ENCODE data around the gene HES5.
"Not testable (repeated sequence)": the region's sequence is repeated elsewhere in the genome, so short reads cannot be mapped to it uniquely, and the experiment has no call there.

The HES5 gene, protein sequence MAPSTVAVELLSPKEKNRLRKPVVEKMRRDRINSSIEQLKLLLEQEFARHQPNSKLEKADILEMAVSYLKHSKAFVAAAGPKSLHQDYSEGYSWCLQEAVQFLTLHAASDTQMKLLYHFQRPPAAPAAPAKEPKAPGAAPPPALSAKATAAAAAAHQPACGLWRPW

GRCh38 chr1:2529784-2530512, at the start of gene HES5:
HES5 (minus strand) TSS chr1:2530263; CDS start chr1:2530164, 99 bp downstream.
- DNase-seq (ENCODE audit: low read depth in 2 of 2), result no peak

DNA sequence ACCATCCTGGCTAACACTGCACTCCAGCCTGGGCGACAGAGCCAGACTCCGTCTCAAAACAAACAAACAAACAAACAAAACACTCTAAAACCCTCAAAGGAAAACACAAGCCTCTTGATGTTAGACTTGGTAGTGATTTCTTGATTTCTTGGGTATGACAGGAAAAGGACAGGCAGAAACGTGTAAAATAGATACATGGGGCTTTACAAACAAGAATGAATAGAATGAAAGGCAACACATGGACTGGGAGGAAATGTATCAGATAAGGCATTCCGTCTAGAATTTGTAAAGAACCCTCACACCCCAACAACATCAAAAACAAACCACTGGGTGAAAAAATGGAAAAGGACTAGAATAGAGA, 48.7 kb upstream of the HES5 start:
- no peak for DNase-seq (ENCODE audit: low read depth in 2 of 2)

DNA sequence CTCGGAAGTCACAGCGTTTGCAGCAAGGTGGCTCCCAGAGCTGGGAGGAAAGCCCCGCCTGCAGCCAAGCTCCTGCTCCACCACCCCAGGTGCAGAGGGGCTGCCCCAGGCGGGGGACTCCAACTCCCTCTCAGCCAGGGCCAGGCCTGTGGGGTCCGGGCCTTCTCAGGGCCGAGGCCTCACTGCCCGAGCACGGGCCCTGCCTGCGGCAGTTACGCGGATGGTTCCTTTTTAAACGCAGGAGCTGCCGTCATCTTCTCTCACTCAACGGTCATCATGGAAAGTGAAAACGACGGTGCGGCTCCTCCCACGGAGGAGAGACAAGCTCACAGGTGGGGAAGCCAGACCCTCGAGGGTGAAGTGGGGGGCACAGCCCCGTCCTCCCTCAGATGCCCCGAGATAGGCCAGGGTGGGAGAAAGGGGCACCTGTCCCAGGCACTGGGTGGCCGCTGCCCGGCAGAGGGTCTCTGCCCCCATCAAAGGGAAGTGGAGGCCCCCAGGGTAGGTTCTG, 47.6 kb upstream of the HES5 start:
- DNase-seq (ENCODE audit: low read depth in 2 of 2), result not testable (repeated sequence)

GRCh38 chr1:2575801-2576663, 46.0 kb upstream of the HES5 start:
- no peak for DNase-seq (ENCODE audit: low read depth in 2 of 2)

DNA sequence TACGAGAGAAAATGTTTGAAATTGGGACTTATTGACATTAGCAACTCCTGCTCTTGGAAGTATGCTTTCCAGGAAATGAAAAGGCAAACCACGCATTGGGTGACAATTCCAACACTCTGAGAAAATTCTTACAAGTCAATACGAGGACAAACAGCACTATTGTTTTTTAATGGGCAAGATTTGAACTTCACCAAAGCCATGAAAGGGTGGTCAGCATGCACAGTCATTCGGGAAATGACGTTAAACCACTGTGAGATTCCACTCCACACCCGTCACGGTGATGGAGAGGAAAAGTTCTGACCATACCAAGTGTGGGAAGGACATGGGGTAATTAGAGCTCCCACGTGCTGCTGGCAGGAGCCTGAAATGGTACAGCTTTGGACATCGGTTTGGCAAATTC, 44.3 kb upstream of the HES5 start:
- no peak for DNase-seq (ENCODE audit: low read depth in 2 of 2)

GRCh38 chr1:2573250-2573920, 43.3 kb upstream of the HES5 start:
- DNase-seq (ENCODE audit: low read depth in 2 of 2), result no peak

DNA sequence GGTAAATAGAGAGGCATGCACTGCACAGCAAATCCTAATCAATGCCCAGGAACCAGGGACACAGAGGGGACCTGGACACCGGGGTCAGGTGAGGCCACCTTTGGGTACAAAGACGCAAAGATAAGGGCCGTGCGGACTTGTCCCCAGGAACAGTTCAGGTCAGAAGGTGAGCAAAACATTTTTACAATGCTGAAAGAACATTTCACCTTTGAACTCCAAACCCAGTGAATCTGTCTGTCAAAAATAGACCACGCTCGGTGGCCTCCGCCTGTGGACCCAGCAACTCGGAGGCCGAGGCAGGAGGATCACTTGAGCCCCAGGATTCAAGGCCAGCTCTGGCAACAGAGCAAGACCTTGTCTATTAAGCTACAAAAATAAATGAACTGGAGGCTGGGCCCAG, 41.3 kb upstream of the HES5 start:
- DNase-seq (ENCODE audit: low read depth in 2 of 2), result no peak

GRCh38 chr1:2570332-2570731, 40.3 kb upstream of the HES5 start:
- no peak for DNase-seq (ENCODE audit: low read depth in 2 of 2)

GRCh38 chr1:2569703-2570102, 39.6 kb upstream of the HES5 start:
- not testable (repeated sequence) for DNase-seq (ENCODE audit: low read depth in 2 of 2)

DNA sequence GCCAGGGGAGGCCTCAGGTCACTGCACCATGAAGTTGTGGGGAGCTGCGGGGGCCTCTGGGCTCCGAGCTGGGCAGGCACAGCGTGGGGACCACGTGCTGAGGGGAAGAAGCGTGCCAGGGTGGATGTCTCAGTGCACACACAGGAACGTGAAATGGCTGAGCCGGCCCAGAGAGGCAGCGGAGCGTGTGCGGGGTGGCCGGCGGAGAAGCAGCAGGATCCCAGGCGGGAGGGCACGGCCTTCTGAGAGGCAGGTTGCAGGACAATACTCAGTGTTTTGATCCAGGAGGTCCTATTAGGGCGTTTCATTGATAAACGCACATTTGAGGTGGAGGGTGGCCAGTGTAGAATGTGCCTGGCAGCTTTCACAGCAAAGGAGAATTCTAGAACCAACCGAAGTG, 39.0 kb upstream of the HES5 start:
- no peak for DNase-seq (ENCODE audit: low read depth in 2 of 2)

GRCh38 chr1:2568187-2568816, 38.2 kb upstream of the HES5 start:
- DNase-seq (ENCODE audit: low read depth in 2 of 2), result not testable (repeated sequence)

DNA sequence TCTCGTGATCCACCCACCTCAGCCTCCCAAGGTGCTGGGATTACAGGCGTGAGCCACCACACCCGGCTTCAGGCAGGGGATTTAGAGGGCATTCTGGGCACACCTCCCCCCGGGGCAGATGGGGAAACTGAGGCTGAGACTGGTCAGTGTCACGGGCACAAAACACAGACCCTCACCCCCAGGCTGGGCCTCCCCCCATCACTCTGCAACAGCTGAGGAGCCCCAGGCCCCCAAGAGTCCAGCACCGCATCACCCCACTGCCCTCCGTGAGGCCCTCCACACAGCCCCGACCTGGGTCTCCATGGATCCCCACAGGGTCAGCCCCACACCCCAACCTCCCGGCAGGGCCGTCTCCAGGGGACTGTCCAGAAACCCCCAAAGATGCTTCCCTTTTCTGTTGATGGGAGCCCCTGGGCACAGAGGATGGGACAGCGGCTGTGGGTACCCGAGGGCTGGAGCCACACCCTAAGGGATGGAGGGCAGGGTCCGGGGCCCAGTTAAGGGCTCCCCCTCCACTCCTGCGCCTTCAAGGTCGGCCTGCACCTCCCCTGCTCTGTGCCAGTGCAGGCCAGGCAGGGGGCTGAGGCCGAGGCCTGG, 37.1 kb upstream of the HES5 start:
- DNase-seq (ENCODE audit: low read depth in 2 of 2), result no peak

GRCh38 chr1:2566101-2567045, 36.3 kb upstream of the HES5 start:
- DNase-seq (ENCODE audit: low read depth in 2 of 2), result no peak

- no peak for DNase-seq (ENCODE audit: low read depth in 2 of 2)
Measured at GRCh38 chr1:2564815-2565374, 34.8 kb upstream of the HES5 start.

DNA sequence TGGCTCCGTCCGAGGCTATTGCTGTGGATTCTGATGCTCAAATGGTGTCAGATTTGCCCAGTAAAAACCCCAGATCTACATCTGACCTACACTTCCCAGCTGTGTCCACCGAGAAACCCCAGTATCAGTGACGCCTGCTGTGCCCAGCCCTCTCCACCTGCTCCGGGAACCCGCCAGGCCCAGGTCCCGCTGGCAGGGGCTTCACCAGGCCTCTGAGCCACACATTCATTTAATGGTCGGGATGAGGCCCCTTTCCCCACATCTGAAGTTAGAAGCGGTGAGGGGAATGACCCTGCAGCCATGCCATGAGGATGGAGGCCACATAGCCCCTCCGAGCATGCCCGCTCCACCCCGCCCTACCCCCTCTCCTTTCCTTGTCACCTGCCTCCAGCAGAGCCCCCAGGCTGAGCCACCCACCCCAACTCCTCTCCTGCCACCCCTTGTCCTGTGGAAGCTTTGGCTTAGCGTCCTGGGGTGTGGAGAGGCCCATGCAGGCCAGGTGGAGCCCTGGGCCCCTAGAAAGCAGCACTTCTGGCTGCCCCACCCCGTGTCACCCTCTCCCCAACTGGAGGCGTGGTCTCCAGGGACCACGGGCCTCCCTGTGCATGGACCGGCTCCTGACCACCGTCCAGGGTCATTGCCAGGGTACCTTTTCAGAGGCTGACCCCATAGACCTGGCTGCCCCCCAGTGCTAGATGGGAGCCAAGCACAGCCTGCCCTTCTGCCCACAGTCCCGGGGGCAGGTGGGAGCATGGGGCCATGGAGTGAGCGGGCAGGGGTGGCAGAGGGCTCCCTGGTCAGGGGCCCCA, 34.1 kb upstream of the HES5 start:
- DNase-seq (ENCODE audit: low read depth in 2 of 2), result no peak

- no peak for DNase-seq (ENCODE audit: low read depth in 2 of 2)
Measured at GRCh38 chr1:2563205-2563604, 33.1 kb upstream of the HES5 start.

DNA sequence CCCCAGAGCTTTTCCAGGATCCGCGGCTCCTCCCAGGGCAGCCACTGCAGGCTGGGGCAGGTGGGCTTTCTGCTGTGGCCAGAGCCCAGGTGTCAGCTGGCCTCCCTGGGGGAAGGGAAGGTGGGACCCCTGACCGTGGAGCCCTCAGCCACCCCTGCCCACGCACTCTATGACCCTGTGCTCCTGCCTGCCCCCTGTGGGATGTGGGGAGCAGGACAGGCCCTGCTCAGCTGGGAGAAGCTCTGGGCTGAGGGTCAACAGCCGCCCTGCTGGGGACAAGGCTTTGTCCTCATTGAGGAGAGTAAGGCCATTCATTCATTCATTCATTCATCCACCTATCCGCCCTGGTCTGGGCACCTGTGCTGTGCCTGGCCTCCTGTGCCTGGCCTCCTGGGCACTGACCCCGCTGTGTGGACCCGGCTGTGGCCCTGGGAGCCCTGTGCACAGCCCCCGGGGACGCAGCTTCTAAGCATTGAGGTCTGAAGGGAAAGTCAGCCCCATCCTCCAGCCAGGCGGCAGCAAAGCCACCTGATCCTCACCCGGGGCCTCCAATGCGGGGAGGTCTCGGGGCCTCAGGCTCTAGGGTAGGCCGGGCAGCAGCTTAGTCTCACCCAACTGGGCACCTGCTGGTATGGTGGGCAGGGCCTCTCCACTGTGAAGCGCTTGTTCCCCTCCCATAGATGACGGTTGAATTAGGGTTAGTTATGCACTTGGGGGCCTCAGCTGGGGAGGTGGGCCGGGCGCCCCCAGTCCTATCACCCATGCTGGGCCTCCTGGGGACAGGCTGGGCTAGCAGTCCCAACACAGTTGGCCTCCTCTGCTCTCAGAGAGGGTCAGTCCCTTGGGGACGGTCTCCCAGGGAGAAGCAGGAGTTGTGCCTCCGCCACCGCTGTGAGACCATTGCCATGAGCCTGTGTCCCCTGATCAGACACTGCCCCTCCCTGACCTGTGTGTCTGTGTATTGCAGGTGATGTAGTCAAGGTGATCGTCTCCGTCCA, 32.1 kb upstream of the HES5 start:
- DNase-seq (ENCODE audit: low read depth in 2 of 2), result no peak

DNA sequence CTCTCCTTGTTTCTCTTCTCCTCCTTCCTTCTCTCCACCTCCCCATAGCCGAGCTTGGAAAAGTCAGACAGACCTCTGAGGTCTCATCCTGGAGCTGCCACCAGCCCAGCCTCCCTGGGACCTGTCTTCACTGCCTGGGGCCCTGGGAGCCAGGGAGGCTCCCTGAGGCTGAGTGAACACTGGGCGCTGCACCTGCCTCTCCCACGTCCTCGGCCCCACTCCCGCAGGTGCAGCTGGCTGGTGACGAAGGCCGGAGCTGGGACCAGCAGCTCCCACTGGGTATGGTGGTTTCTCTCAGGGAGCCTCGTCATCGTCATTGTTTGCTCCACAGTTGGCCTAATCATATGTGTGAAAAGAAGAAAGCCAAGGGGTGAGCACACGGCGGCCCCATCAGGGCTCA, 31.4 kb upstream of the HES5 start:
- no peak for DNase-seq (ENCODE audit: low read depth in 2 of 2)
